Stimulated activated CD8-positive, alpha-beta memory T cell treated with anti-CD3 and anti-CD28 coated beads, Interleukin-15, amount 100 ng/mL, for 48 hours (primary cell): ENCODE data around the gene ALG1L2.
"Not testable (repeated sequence)": the region's sequence is repeated elsewhere in the genome, so short reads cannot be mapped to it uniquely, and the experiment has no call there.

Source experiments
- DNase-seq, 2 donors: peaks; one replicate each; pipeline ENCODE4 v3.0.0-alpha.2; 2020; ENCODE audit warnings: low read depth in 2 of 2

Gene ALG1L2

GRCh38 chr3:130081351-130081881, at the start of gene ALG1L2:
TSS of gene ALG1L2 (plus strand) at chr3:130081831. CDS start at chr3:130082017, 186 bp downstream.
- DNase-seq = no peak

- not testable (repeated sequence) for DNase-seq
These were observed 44.4 kb upstream of the ALG1L2 start for GRCh38 chr3:130037126-130037815.

GRCh38 chr3:130042736-130043135, 38.9 kb upstream of the ALG1L2 start:
- not testable (repeated sequence) for DNase-seq

GRCh38 chr3:130043658-130044057, 38.0 kb upstream of the ALG1L2 start:
- not testable (repeated sequence) for DNase-seq

DNA sequence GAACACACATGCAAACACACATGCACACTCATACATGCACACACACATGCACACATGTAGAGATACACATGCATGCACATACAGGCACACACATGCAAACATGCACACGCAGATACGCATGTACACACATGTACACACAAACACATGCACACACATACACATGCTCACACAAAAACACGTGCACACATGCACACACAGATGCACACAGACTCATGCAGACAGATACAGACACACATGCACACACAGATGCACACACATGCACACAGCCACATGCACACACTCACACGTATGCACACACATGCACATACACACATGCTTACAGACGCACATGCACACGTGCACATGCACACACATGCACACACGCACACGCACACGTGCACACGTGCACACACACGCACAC, 37.3 kb upstream of the ALG1L2 start:
- DNase-seq = no peak

DNA sequence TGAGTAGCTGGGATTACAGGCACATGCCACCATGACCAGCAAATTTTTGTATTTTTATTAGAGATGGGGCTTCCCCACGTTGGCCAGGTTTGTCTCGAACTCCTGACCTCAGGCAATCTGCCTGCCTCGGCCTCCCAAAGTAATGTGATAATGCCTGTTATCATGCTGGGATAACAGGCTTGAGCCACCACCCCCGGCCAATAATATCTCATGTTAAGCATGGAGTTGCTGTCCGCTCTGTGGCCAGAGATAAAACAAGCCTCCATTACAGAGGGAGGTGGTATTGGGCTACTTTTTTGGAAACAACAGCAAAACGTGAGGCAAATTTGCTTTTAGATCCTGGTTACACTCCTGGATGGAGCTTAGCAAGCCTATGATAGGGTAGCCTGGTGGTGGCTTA, 32.9 kb upstream of the ALG1L2 start:
- no peak for DNase-seq

DNA sequence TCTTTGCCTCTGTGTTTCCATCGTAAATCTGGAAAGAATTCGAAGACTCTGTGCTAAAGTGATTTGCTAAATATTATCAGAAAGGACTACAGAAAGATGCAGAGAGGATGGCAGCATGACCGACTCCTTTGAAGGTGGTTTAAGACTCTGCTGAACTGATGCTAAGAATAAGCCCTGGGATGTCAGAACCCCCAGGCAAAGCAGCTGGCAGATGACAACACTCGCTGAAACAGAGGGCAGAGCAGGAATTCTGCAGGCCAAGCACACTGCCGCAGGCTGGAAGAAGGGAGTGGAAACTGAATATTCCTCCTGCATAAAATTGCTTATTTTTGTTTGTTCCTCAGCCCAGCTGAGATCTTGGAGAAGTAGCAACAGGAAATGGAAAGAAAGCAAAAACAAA, 29.3 kb upstream of the ALG1L2 start:
- not testable (repeated sequence) for DNase-seq

- DNase-seq = not testable (repeated sequence)
These were observed 28.7 kb upstream of the ALG1L2 start for GRCh38 chr3:130052965-130053364.

- not testable (repeated sequence) for DNase-seq
These were observed 23.9 kb upstream of the ALG1L2 start for GRCh38 chr3:130057536-130058266.

DNA sequence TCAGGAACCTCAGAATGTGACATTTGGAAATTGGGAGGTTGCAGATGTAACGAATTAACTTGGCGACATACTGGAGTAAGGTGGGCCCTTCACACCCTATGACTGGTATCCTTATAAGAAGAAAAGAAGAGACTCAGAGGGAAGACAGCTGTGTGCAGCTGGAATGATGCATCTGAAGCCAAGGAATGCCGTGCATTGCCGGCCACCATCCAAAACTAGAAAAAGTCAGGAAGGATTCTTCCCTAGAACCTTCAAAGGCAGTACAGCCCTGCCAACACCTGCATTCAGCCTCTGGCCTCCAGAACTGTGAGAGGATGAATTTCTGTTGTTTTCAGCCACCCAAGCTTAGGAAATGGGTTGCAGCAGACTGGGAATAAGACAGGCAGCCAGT, 23.4 kb upstream of the ALG1L2 start:
- not testable (repeated sequence) for DNase-seq

- DNase-seq = not testable (repeated sequence)
These were observed 22.9 kb upstream of the ALG1L2 start for GRCh38 chr3:130058716-130059115.

DNA sequence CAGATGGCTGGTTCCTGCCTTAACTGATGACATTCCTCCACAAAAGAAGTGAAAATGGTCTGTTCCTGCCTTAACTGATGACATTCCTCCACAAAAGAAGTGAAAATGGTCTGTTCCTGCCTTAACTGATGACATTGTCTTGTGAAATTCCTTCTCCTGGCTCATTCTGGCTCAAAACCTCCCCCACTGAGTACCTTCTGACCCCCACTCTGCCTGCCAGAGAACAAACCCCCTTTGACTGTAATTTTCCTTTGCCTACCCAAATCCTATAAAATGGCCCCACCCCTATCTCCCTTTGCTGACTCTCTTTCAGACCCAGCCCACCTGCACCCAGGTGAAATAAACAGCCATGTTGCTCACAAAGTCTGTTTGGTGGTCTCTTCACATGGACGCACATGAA, 22.5 kb upstream of the ALG1L2 start:
- not testable (repeated sequence) for DNase-seq

GRCh38 chr3:130073582-130073981, 8.0 kb upstream of the ALG1L2 start:
- DNase-seq = no peak

DNA sequence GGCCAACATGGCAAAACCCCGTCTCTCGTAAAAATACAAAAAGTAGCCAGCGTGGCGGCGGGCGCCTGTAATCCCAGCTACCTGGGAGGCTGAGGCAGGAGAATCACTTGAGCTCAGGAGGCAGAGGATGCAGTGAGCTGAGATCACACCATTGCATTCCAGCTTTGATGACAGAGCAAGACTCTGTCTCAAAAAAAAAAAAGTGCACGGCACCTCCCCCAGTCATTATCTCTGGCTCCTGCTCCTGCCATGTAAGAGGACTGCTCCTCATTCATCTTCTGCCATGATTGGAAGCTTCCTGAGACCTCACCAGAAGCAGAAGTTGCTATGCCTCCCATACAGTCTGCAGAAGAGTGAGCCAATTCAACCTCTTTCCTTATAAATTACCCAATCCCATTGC, 4.0 kb upstream of the ALG1L2 start:
- DNase-seq = no peak

DNA sequence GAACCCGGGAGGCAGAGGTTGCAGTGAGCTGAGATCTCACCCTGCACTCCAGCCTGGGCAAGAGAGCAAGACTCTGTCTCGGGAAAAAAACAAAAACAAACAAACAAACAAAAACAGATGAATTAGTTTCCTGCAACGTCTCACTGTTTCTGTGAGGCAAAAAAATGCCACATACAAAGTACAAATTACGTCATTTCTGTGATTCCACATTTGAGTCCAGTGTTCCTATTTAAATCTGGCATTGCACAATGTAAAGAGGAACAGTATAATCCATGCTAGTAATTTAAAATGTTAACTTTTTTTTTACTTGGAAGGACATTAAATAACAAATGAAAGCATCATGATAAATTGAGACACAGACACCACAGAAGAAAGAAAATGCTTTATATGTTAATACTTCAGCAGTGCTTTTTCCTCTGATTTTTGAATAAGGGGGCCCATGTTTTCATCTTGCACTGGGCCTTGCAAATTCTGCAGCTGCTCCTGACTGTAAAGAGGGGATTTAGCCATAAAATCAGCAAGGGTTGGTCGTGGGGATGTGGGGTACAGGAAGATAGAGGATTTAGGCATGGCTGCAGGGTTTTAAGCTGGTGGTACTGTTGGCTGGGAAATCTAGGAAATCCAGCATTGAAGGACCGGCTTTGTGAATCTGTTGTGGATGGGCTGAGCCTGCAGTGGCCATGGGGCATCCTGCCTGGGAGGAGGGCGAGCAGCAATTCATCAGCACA, 1.9 kb downstream of the ALG1L2 start:
- DNase-seq = not testable (repeated sequence)

- no peak for DNase-seq
These were observed 2.9 kb downstream of the ALG1L2 start for GRCh38 chr3:130084436-130084980.

DNA sequence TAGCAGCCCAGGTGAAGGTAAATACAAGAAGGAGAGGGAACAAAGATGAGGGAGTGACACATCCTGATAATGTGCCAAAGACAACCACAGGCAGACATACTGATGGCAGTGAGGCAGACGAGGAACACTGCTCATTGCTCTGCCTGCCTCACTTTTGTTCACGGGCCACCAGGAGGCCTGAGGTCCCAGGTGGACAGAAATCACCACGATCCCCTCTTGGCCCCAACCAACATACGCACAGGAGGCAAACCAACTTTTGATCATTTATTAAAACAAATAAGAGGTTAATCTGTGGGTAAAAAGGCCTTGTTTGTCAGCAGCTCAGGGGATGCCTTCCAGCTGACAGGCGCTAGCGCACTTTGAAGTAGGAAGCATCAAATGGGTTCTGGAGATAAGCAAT, 4.2 kb downstream of the ALG1L2 start:
- DNase-seq = no peak

GRCh38 chr3:130086628-130087027, 5.0 kb downstream of the ALG1L2 start:
- not testable (repeated sequence) for DNase-seq

- DNase-seq = no peak
These were observed 6.4 kb downstream of the ALG1L2 start for GRCh38 chr3:130088061-130088460.

- not testable (repeated sequence) for DNase-seq
These were observed 9.1 kb downstream of the ALG1L2 start for GRCh38 chr3:130090681-130091080.

- no peak for DNase-seq
These were observed 10.3 kb downstream of the ALG1L2 start for GRCh38 chr3:130091958-130092357.
